OCI-LY3 (cell line): Measurements from ENCODE around the gene MLH1.

Experiments used
- H2AFZ ChIP-seq: fragments of 200-600, 300-600 bp; shearing (Covaris generic); 2 replicates; pipeline ENCODE4 v1.6.0; 2014; ENCODE audit warnings: antibody characterized with exemption, low read depth, low read length
- H3K27ac ChIP-seq: fragments of 200-600, 300-600 bp; sonication (generic); 2 replicates; pipeline ENCODE4 v1.5.1; 2014; ENCODE audit warnings: mild to moderate bottlenecking, low read length, moderate library complexity, mixed read lengths
- H3K27me3 ChIP-seq: fragments of 200-600, 300-600 bp; sonication (generic); 2 replicates; pipeline ENCODE4 v1.6.1; 2014; ENCODE audit warnings: low read depth, low read length, mixed read lengths
- H3K36me3 ChIP-seq: fragments of 200-600, 300-600 bp; sonication (generic); replicated peaks from 2 replicates; pipeline ENCODE3; 2014; ENCODE audit warnings: low read depth, low read length, mixed read lengths
- H3K4me1 ChIP-seq: fragments of 300-600, 200-600 bp; sonication (generic); 2 replicates; pipeline ENCODE4 v1.6.1; 2014; ENCODE audit warnings: low read length, mixed read lengths
- H3K4me2 ChIP-seq: fragments of 200-600, 300-600 bp; sonication (generic); 2 replicates; pipeline ENCODE4 v1.6.1; 2014; ENCODE audit warnings: low read length, mixed read lengths
- H3K4me3 ChIP-seq: fragments of 300-600, 200-600 bp; sonication (generic); 2 replicates; pipeline ENCODE4 v1.5.1; 2014; ENCODE audit warnings: antibody characterized with exemption, mild to moderate bottlenecking, low read length, moderate library complexity
- H3K79me2 ChIP-seq: fragments of 300-600, 200-600 bp; shearing (Covaris generic); 2 replicates; pipeline ENCODE4 v1.6.1; 2014; ENCODE audit warnings: mild to moderate bottlenecking, low read length, mixed read lengths
- H3K9ac ChIP-seq: fragments of 300-600, 200-600 bp; shearing (Covaris generic); 2 replicates; pipeline ENCODE4 v1.6.0; 2014; ENCODE audit warnings: mild to moderate bottlenecking, low read length, moderate library complexity
- H3K9me3 ChIP-seq: fragments of 200-600, 300-600 bp; shearing (Covaris generic); 2 replicates; pipeline ENCODE4 v1.6.1; 2014; ENCODE audit warnings: low read length, mixed read lengths; ENCODE audit not compliant: insufficient read depth
- H4K20me1 ChIP-seq: fragments of 200-600, 300-600 bp; sonication (generic); 2 replicates; pipeline ENCODE4 v1.6.1; 2016; ENCODE audit warnings: low read length, mixed read lengths; ENCODE audit not compliant: insufficient read depth
- EZH2phosphoT487 ChIP-seq: fragments of 200-600 bp; shearing (Covaris generic); IDR thresholded peaks from 2 replicates; pipeline ENCODE4 v1.6.1; 2018; ENCODE audit warnings: antibody characterized with exemption, mixed run types, low read depth
- TF ChIP-seq, protein P1 (sequence below): fragments of 200-600, 300-600 bp; sonication (generic); IDR thresholded peaks from 2 replicates; pipeline ENCODE4 v1.5.1; 2014; ENCODE audit warnings: antibody characterized with exemption, low read length, low read depth

MLH1 gene

DNA sequence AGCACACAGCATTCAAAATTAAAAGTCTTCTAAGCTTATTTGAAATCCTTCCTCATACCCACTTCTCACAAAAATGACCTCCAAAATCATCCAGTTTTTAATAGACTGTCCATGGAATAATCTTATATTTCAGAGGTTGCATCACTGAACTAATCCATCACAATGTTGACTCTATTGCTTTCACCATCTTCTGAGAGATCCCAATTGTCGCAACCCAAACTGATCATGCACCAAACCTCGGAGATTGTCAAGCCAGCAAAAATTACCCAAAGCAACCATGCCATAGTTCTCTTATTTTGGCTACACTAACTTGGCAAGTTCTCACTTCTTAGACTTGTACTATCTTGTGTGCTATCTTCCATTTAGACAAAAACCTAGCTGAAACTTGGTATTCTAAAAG, 105.6 kb downstream of the MLH1 start:
- Histone ChIP-seq H4K20me1 (no peaks in the 10 kb centered on the region), H3K27ac (no peak overlapping the region), H3K9ac (no peak overlapping the region), H3K36me3 (no peaks in the 10 kb centered on the region), H3K27me3 (no peaks in the 10 kb centered on the region), H3K9me3 (no peaks in the 10 kb centered on the region), H3K79me2 (no peaks in the 10 kb centered on the region), H3K4me3 (no peak overlapping the region), H3K4me1 (peaks cover 12% of the 10 kb centered on the region), H2AFZ (no peak overlapping the region), H3K4me2 (no peak overlapping the region)
- no peak for TF ChIP-seq EZH2phosphoT487
- TF ChIP-seq, protein P1, sequence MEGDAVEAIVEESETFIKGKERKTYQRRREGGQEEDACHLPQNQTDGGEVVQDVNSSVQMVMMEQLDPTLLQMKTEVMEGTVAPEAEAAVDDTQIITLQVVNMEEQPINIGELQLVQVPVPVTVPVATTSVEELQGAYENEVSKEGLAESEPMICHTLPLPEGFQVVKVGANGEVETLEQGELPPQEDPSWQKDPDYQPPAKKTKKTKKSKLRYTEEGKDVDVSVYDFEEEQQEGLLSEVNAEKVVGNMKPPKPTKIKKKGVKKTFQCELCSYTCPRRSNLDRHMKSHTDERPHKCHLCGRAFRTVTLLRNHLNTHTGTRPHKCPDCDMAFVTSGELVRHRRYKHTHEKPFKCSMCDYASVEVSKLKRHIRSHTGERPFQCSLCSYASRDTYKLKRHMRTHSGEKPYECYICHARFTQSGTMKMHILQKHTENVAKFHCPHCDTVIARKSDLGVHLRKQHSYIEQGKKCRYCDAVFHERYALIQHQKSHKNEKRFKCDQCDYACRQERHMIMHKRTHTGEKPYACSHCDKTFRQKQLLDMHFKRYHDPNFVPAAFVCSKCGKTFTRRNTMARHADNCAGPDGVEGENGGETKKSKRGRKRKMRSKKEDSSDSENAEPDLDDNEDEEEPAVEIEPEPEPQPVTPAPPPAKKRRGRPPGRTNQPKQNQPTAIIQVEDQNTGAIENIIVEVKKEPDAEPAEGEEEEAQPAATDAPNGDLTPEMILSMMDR: no peak

DNA sequence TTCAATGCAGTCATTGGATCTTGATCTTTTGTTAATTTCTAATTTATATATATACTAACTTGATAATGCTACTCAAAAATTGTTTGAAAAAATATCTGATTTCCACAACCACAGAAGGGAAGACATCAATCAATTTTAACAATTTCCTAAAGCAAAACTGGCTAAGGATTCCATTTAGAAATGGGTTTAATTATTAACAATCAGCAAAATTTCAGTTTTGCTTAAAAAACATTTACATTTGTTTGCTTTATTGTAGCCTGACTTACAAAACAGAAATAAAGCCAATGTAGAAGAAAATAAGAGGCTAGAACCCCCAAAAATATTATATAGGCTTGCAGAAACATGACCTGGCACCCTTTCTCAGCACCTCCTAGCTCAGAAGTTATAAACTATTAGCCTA, 106.2 kb downstream of the MLH1 start:
- Histone ChIP-seq H3K27me3 (no peaks in the 10 kb centered on the region), H3K4me3 (no peak overlapping the region), H3K9ac (no peak overlapping the region), H3K9me3 (no peaks in the 10 kb centered on the region), H3K79me2 (no peaks in the 10 kb centered on the region), H4K20me1 (no peaks in the 10 kb centered on the region), H3K27ac (no peak overlapping the region), H3K4me2 (no peak overlapping the region), H2AFZ (no peak overlapping the region), H3K36me3 (no peaks in the 10 kb centered on the region), H3K4me1 (peaks cover 12% of the 10 kb centered on the region)
- TF ChIP-seq, protein P1: no peak
- no peak for TF ChIP-seq EZH2phosphoT487

DNA sequence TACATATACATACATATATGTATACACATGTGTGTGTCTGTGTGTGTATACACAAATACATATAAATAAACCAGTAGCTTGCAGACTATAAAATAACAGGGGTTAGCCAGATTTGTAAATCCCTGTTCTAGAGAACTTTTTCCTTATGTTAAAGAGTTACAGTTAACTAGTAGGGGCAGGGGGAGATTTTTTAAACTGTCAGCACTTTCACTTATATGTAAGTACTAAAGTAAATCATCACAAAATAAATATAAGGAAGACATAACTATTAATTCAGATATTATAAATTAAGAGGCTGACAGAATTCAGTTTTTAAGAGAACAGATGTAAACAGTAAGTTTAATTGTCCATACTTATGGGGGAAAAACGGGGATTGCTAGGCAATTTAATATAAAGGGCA, 107.1 kb downstream of the MLH1 start:
- TF ChIP-seq EZH2phosphoT487: no peak
- TF ChIP-seq, protein P1: no peak
- no peaks in the 10 kb centered on the region for H3K79me2 ChIP-seq
- no peak overlapping the region for H2AFZ ChIP-seq
- H3K27ac ChIP-seq: no peak overlapping the region
- H3K4me3 ChIP-seq: no peak overlapping the region
- no peak overlapping the region for H3K9ac ChIP-seq
- no peaks in the 10 kb centered on the region for H3K36me3 ChIP-seq
- H3K4me1 ChIP-seq: peaks cover 8% of the 10 kb centered on the region
- H3K9me3 ChIP-seq: no peaks in the 10 kb centered on the region
- H4K20me1 ChIP-seq: no peaks in the 10 kb centered on the region
- no peak overlapping the region for H3K4me2 ChIP-seq
- H3K27me3 ChIP-seq: no peaks in the 10 kb centered on the region
